ENCODE results near the gene THBS3.
"Not testable (repeated sequence)": the region's sequence is repeated elsewhere in the genome, so short reads cannot be mapped to it uniquely, and the experiment has no call there.

THBS3 gene

DNA sequence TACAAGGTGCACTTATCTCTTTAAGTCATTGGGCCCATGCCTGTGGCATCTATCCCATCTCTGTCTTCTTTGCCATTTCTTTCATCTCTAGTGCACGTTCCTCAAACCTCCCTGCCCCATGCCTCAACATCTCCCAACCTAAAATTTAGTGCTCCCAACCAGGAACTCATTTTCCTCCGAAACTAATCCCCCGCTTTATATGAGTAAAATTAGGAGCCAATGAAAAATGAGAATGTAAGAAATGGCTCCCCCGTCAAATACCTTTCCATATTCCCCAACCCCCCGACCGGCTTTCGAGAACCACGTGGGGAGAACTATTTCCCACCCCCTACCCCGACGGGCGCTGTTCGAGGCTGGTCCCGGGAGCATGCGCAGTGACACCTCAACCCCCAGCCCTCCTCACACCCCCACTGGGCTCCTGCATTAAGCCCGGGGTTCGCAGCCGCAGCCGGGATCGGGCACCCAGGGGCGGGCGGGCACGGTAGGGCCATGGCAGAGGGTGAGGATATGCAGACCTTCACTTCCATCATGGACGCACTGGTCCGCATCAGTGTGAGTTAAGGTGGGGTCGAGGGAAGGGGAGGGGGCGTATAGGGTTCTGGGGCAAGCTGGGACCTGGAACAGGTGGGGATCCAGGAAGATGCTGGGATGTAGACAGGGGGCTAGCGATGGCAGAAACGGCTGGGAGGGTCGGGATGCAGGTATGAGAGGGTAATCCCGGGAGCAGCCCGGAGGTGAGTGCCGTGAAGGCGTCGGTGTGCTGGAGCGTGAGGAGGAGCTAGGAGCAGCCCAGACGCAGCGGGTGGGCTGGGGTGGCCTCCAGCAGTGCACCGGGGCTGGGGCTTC lies 34.0 kb downstream of the THBS3 start, which contains the start of gene TRIM46:
TSS of gene TRIM46 (plus strand) at position 372 of the 846 bp plus-strand sequence. CDS start at position 490, 118 bp downstream.
- peak; percentile 48 for DNase-seq (ENCODE audit: low read depth)

DNA sequence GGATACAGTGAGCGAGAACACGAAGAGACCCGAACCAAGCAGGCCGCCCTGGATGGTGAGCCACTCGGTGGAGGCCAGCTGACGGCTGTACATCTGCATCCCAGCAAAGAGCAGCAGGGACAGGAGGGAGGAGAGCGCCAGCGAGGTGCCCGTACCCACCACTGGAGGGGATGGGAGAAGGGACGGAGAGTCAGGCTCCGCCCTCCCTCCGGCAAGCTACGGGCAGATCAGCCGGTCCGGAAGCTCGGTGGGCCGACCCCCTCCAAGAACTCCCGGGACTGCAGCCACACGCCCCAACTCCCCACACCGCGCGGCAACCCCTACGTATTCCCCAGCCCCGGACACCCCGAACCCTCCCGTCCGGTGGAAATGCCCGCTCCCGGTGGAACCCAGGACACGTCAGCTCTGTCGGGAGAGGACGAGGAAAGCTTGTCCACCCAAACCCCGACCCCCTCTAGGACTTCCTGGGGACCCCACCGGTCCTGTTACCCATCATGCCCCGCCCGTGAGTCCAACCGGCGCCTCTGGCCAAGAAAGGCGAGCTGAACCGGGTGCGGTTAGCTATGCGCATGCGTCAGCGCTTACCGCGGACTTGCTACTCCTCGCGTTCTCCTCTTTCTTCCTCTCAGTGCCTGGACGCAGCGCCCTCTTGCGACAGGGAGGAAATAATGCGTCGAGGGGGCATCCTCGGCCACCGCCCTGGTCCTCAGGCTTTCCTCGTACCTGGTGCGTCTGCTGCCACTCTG lies 34.8 kb downstream of the THBS3 start, which contains the start of gene KRTCAP2:
TSS of gene KRTCAP2 (minus strand) at position 573 of the 746 bp plus-strand sequence. CDS start at position 493, 80 bp downstream.
- DNase-seq (ENCODE audit: low read depth) = peak; percentile 91

DNA sequence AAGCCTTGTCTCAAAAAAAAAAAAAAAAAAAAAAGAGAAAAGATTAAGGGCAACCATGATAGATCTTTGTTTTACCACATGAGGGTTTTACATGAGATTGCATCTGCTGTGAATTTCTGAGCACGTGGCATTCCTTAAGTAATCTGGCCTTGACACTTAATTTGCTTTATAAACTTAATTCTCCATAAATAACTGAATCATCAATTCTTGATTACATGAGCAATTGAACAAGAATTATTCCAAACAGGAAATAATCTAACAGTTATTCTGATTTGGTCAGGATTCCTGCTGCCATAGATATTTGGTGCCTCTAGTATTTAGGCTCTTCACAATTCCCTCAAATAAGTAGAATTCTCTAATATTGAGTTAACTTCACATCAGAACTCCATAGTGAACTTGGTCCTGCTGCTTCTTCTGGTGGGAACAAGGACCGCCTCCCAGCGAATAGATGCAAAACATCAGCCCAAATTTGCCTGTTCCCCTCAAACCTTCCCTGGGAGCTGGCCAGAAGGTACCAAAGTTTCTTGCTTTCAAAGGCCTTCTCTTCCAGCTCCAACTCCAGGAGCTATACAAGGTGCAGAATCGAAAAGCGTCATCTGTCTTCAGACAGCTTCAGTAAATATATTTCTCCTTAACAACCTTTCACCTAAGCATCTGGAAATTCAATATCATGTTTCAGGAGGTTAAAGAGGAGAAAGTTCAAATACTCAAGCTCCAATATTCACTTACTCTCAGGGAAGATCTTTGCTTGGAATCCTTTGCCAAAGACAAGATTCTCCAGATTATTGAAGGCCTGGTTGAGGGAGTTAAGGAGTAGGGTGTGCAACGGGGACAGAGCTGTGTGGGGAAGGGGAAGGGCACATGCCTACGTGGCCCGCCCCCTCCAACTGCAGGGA lies 35.6 kb downstream of the THBS3 start:
- DNase-seq (ENCODE audit: low read depth) = no peak

DNA sequence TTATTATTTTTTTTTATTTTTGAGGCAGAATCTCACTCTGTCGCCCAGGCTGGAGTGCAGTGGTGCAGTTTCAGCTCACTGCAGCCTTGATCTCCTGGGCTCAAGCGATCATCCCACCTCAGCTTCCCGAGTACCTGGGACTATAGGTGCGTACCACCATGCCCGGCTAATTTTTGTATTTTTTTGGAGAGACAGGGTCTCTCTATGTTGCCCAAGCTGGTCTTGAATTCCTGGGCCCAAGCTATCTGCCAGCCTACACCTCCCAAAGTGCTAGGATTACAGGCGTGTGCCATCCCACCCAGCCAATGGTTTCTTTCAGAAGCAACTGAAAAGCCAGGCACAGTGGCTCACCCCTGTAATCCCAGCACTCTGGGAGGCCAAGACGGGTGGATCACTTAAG lies 36.9 kb downstream of the THBS3 start:
- no peak for DNase-seq (ENCODE audit: low read depth)

DNA sequence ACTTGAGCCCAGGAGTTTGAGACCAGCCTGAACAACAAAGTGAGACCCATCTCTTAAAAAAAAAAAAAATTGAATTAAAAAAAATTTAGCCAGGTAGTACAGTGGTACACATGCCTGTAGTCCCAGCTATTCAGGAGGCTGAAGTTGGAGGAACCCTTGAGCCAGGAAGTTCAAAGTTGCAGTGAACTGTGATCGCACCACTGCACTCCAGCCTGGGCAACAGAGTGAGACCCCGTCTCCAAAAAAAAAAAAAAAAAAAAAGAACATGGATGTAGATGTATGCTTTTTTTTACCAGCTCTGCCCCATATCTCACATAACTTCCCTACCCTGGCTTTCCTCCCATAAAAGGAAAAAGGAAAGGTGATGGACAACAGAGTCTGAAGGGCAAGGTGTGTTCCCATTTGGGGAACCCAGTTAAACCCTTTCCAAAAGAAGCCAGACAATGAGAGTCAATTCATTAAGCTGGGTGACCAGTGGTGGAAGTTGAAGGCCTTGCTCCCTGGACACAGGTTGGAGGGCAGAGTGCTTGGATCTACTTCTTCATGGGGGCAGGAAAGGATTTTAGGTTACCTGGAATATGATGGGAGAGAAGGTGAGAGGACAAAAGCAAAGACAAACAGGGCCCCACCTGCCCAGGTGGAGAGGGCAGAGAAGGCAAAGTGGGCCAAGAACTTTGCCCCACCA lies 37.5 kb downstream of the THBS3 start:
- DNase-seq (ENCODE audit: low read depth) = no peak

DNA sequence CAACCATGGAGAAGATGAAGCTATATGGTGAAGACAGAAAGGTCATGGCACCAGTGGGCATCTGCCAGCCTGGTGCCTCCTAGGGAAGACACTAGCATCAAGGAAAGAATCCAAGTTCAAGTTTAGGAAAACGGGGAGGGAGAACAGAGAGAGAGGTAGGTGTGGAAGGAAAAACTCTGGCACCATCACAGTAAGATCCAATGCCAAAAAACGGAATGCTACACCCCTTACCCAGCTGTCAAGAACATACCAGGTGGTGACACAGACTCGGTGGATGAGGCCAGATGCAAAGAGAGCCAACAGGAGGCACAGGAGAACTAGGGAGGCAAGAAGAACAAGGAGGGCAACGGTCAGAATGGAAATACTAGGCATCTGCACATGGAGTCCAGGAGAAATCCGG lies 38.2 kb downstream of the THBS3 start:
- no peak for DNase-seq (ENCODE audit: low read depth)

DNA sequence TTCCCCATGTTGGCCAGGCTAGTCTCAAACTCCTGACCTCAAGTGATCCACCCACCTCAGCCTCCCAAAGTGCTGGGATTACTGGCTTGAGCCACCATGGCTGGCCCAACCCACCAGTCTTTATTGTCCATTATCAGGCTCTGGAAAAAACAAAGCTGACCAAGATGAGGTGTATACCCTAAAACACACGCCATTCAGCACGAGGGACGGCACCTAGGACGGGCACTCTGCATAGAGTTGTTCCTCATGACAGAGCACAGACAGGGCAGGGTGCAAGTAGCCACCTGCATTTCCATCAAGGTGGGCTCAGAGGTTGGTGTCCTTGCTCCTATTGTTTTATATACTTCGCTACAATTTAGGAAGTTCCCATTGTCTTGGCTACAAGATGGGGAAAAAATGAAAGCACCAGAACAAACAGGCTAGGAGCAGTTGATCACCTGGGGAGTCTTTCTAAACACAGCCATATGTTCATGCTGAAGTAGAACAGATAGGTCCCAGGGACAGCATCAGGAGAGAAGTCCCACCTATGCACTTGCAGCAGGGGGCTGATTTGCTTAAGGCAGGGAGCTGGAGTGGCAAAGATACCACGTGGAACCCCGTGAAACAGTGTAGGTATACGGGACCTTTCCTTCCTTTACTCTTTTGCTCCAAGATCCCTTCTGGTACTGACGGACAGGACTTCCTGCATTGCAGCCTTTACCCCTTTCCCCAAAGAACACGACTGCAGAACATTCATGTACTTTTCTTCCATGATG lies 39.1 kb downstream of the THBS3 start:
- no peak for DNase-seq (ENCODE audit: low read depth)

DNA sequence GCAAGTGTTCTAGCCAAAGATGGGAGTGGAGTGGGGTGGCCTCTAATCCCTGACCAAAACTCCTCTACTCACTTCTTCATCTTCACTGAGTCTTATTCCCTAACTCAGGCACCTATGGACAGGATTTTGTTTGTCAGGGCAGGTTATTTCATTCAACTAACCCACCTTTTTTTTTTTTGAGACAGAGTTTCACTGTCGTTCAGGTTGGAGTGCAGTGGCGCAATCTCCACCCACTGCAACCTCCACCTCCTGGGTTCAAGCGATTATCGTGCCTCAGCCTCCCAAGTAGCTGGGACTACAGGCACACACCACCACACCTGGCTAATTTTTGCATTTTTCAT lies 39.6 kb downstream of the THBS3 start:
- not testable (repeated sequence) for DNase-seq (ENCODE audit: low read depth)

DNA sequence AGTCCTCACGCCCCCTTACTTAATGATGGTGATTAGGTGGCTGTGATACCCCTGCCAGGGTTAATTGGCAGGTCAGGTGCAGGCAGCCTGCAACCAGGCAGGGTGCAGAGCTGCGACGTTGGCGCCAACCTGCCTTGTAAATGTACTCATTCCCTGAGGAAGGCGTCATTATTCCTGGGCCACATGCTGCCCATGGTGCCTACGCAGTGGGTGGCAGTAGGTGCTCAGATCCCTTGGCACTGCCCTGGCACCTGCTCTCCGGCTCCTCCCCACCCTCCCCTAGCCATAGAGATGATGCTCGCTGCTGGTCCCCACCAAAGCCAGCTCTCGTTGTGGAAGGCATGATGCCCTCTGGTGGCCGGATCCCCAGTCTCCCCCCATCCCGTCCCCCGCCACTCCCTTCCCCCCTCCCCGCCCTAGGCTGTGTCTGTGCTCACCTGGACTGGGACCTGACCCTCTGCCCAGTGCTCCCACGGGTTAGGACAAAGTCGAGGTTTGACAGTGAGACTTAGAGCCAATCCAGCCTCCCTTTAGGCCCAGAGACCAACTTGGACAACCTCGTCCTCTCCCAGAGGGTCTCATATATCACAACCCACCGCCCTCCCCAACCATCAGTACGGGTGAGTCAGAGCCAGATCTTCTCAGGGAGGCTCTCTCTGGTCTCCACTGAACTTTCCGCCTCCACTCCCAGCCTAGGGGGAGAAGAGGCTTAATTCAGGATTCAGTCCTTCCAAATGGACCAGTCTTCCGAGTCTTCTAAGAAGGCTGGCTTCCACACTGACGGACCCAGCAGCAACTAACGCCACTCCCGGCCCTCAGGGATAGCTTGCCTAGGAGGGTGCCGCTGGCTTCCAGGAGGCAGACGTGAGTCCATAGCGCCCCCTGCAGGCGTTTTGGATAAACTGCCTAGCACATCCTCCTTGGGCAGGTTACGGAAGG lies 40.3 kb downstream of the THBS3 start:
- DNase-seq (ENCODE audit: low read depth) = peak; percentile 85

DNA sequence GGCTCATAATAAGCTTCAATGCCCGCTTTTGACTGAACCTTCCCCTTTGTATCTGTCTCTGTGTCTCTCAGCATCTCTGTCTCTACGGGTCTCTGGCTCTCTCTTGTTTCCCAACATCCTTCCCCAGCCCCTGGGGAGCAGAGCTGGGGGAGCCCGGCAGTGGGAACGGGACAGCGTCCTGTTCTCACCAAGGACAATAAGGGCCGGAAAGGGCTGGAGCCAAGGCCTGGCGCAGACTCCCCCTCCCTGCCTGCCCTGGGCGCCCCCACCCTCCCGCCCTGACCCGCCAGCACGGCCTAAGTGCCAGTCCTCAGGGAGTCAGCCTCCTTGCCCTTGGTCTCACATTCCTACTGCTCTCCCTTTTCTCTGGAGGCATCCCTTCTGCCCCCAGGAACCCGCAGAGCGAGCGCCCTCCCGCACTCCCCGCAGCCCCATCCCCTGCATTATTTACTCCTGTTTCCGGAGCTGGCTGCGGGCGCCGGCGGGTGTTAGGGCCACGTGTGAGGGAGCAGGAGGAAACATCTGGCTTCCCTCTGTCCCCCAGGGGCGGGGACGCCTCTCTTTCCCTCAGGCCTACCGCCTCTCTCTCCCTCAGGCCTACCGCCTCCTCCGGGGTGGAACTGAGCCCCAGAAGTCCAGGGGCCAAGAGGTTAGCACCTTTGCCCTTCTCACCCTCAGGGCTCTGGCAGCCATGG lies 41.1 kb downstream of the THBS3 start:
- no peak for DNase-seq (ENCODE audit: low read depth)

DNA sequence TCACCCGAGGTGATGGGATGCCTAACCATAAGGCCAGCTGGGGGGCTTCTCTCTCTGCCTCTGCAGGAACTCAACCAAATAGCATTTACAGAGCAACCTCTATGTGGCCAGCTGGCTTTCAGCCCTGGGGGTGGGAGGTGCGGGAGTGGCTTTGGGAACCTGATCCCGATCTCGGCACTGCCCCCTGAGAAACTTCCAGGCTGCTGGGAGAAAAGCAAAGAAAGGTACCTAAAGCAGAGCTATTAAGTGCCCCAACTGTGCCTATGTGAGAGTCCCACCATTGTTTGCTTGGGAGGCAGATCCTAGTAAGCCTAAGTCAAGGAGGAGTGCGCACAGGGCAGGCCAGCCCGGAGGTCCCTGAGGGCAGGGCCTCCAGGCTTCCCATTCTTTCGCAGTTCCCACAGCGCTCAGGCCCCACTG lies 41.6 kb downstream of the THBS3 start:
- no peak for DNase-seq (ENCODE audit: low read depth)

DNA sequence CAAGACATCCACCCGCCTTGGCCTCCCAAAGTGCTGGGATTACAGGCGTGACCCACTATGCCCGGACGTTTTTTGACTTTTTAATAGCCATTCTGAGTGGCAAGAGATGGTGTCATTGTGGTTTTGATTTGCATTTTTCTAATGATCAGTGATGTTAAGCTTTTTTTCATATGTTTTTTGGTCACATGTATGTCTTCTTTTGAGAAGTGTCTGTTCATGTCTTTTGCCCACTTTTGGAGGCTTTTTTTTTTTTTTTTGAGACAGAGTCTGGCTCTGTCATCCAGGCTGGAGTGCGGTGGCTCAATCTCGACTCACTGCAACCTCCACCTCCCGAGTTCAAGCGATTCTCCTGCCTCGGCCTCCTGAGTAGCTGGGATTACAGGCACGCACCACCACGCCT lies 43.1 kb downstream of the THBS3 start:
- not testable (repeated sequence) for DNase-seq (ENCODE audit: low read depth)

DNA sequence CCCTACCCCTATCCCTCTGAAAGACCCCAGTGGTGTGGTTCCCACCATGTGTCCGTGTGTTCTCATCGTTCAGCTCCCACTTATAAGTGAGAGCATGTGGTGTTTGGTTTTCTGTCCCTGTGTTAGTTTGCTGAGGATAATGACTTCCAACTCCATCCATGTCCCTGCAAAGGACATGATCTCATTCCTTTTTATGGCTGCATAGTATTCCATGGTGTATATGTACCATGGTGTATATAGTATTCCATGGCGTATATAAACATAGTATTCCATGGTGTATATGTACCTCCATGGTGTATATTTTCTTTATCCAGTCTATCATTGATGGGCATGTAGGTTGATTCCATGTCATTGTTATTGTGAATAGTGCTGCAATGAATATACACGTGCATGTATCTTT lies 43.9 kb downstream of the THBS3 start:
- DNase-seq (ENCODE audit: low read depth) = not testable (repeated sequence)

DNA sequence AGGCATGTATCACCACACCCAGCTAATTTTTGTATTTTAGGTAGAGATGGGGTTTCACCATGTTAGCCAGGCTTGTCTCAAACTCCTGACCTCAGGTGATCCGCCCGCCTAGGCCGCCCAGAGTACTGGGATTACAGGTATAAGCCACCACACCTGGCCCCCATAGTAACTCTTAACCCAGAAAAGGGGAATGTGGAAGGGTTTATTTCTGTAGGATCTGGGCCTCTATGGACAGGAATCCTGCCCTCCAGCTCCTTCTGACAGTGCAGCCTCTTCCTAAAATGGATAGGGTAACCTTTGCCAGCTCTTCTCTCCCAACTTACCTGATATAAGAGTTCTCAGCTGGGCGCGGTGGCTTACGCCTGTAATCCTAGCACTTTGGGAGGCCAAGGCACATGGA lies 45.1 kb downstream of the THBS3 start:
- not testable (repeated sequence) for DNase-seq (ENCODE audit: low read depth)

DNA sequence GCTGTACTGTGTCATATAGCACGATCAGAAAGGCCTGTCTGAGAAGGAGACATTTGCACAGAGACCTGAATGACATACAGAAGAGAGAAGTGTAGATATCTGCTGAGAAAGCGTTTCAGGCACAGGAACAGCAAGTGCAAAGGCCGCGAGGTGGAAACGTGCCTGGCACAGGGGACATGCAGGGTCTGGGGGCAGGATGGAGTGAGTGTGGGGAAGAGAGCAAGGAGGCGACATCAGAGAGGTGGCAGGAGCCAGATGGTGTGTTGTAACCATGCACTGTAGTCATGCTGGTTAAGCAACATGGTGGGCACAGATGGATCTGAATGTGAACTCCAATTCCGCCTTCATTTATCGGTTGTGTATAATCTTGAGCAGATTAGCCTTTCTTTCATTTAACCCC lies 47.6 kb downstream of the THBS3 start:
- DNase-seq (ENCODE audit: low read depth) = no peak

DNA sequence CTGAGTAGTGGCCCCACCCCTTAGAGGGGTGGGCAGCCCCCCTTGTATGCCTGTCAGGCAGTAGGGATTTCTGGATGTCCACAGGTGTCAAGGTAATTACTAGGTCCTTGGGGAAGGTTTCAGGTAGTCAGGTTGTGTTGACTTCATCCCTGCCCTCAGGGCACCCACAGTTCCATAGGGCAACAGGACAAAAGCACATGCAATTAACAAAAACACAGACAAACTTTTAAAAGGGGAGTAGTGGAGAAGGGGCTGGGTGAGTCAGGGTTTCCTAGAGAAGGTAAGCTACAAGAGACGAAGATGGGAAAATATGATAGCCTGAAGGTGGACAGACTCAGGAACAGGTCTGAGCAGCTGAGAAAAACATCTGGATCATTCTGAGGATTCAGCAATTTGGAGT lies 48.7 kb downstream of the THBS3 start:
- no peak for DNase-seq (ENCODE audit: low read depth)

DNA sequence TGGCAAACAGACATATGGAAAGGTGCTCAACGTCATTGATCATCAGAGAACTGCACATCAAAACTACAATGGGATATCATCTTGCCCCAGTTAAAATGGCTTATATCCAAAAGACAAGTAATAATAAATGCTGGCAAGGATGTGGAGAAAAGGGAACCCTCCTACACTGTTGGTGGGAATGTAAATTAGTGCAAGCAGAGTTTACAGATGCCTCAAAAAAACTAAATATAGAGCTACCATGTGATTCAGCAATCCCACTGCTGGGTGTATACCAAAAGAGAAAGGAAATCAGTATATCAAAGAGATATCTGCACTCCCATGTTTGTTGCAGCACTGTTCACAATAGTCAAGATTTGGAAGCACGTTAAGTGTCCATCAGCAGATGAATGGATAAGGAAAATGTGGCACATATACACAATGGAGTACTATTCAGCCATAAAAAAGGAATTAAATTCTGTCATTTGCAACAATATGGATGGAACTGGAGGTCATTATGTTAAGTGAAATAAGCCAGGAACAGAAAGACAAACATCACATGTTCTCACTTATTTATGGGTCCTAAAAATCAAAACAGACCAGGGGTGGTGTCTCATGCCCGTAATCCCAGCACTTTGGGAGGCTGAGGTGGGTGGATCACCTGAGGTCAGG lies 51.6 kb downstream of the THBS3 start:
- not testable (repeated sequence) for DNase-seq (ENCODE audit: low read depth)
